Smooth muscle cell (in vitro differentiated cells): ENCODE data around the gene SPTSSB. TPM values are rescaled to one million over a fixed set of nuclear protein-coding genes. Genes with fewer than 3 reads are reported as not detected.

Experiments used
- DNase-seq: peaks from one replicate; lab custom pipeline; 2025; ENCODE audit not compliant: unreplicated experiment; lab: John Stamatoyannopoulos, UW
- H2AFZ ChIP-seq: fragments of 200-600 bp; sonication (generic); 2 replicates; pipeline ENCODE4 v1.6.0; 2016; ENCODE audit warnings: antibody characterized with exemption, low read depth, mild to moderate bottlenecking
- H3F3A ChIP-seq: fragments of 200-600 bp; sonication (generic); 2 replicates; pipeline ENCODE4 v1.6.0; 2017; ENCODE audit warnings: antibody characterized with exemption, low read depth
- H3K27ac ChIP-seq: fragments of 200-600 bp; sonication (generic); 2 replicates; pipeline ENCODE4 v1.5.1; 2016; ENCODE audit warnings: low read depth, mild to moderate bottlenecking
- H3K27me3 ChIP-seq: fragments of 200-600 bp; sonication (generic); 2 replicates; pipeline ENCODE4 v1.6.1; 2016; ENCODE audit warnings: low read depth, mild to moderate bottlenecking
- H3K36me3 ChIP-seq: fragments of 200-600 bp; sonication (generic); 2 replicates; pipeline ENCODE4 v1.5.1; 2016; ENCODE audit warnings: low read depth
- H3K4me1 ChIP-seq: fragments of 200-600 bp; sonication (generic); 2 replicates; pipeline ENCODE4 v1.5.1; 2016; ENCODE audit warnings: low read depth
- H3K4me2 ChIP-seq: fragments of 200-600 bp; sonication (generic); 2 replicates; pipeline ENCODE4 v1.6.0; 2016; ENCODE audit warnings: mild to moderate bottlenecking
- H3K4me3 ChIP-seq: fragments of 200-600 bp; sonication (generic); 2 replicates; pipeline ENCODE4 v1.5.1; 2016; ENCODE audit warnings: mild to moderate bottlenecking
- H3K79me2 ChIP-seq: fragments of 200-600 bp; sonication (generic); 2 replicates; pipeline ENCODE4 v1.6.0; 2016; ENCODE audit warnings: low read depth, mild to moderate bottlenecking
- H3K9ac ChIP-seq: fragments of 200-600 bp; sonication (generic); 2 replicates; pipeline ENCODE4 v1.6.0; 2016; ENCODE audit warnings: low read depth
- H3K9me3 ChIP-seq: fragments of 200-600 bp; sonication (generic); replicated peaks from 2 replicates; pipeline ENCODE4 v1.5.1; 2016; ENCODE audit warnings: low read depth
- H4K20me1 ChIP-seq: fragments of 200-600 bp; sonication (generic); 2 replicates; pipeline ENCODE4 v1.6.0; 2016; ENCODE audit warnings: low read depth
- WGBS: methylation state at CpG from one replicate; pipeline ENCODE4 v1.1.7; 2016; ENCODE audit warnings: low lambda C conversion rate; 5-methylcytosine and 5-hydroxymethylcytosine counted together
- polyA plus RNA-seq: library from polyadenylated mRNA; unstranded; fragments of >200 nt; fragmentation: Nextera tagmentation; extraction: Ambion mirVana; gene quantifications from 2 replicates; pipeline ENCODE4 v1.2.1, GENCODE V29; 2016
- total RNA-seq: library from RNA; depleted of rRNA; stranded (reverse); fragments of >200 nt; gene quantifications from 2 replicates; pipeline ENCODE4 v1.2.3, GENCODE V29; 2014
- TF ChIP-seq, protein P1 (sequence below): fragments of 200-600 bp; sonication (generic); IDR thresholded peaks from 2 replicates; pipeline ENCODE4 v1.5.1; 2017; ENCODE audit warnings: borderline replicate concordance, mild to moderate bottlenecking, antibody characterized with exemption; ENCODE audit not compliant: insufficient read depth, poor library complexity, severe bottlenecking

SPTSSB gene
- total and polyA plus RNA-seq, 2 experiments from 2014 or later, result 0.41 to 1.0 TPM

DNA sequence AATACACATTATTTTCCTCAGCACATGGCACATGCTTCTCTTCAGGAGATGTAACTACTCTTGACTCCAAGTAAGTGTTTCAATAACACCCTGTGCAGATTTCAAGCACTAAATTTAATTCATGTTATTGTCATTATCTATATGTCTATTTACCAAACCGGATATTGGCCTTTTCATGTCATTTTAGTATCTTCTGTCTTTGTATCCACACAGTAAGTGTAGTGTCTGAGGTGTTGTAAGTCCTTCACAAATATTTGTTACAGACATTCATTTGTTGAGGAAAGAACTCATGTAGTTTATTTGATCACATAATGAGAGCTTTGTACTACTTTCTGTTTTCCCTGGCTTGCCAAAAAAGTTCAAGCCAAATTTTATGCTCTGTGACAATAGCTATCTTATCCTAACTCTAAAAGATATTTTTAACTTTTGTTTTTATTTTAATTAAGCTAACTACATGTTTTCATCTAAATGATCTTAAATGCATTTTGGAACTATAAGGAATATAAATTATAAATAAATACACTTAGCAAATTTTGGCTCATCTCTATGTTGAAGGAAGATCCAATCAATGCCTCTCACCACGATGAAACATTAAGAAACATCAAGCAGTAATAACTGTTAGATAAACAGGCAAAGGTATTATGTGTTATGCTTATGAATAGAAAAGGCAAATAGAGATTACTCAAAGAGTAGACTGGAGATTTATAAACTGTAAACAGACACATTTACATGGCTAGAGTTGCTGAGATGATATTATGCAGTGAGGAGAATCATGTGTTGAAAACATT is 48.3 kb downstream of the SPTSSB start:
- H3K27ac ChIP-seq, result no peak overlapping the region
- no peaks in the 10 kb centered on the region for H3K36me3 ChIP-seq
- no peak overlapping the region for H3K9ac ChIP-seq
- 86% methylated on average over 2 of the region's 2 CpGs for WGBS
- H3K79me2 ChIP-seq, result no peaks in the 10 kb centered on the region
- H3K4me2 ChIP-seq, result no peak overlapping the region
- no peaks in the 10 kb centered on the region for H3K4me1 ChIP-seq
- H2AFZ ChIP-seq, result no peak overlapping the region
- TF ChIP-seq, protein P1, sequence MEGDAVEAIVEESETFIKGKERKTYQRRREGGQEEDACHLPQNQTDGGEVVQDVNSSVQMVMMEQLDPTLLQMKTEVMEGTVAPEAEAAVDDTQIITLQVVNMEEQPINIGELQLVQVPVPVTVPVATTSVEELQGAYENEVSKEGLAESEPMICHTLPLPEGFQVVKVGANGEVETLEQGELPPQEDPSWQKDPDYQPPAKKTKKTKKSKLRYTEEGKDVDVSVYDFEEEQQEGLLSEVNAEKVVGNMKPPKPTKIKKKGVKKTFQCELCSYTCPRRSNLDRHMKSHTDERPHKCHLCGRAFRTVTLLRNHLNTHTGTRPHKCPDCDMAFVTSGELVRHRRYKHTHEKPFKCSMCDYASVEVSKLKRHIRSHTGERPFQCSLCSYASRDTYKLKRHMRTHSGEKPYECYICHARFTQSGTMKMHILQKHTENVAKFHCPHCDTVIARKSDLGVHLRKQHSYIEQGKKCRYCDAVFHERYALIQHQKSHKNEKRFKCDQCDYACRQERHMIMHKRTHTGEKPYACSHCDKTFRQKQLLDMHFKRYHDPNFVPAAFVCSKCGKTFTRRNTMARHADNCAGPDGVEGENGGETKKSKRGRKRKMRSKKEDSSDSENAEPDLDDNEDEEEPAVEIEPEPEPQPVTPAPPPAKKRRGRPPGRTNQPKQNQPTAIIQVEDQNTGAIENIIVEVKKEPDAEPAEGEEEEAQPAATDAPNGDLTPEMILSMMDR, result no peak
- no peaks in the 10 kb centered on the region for H4K20me1 ChIP-seq
- no peaks in the 10 kb centered on the region for H3K27me3 ChIP-seq
- H3K4me3 ChIP-seq, result no peak overlapping the region
- DNase-seq, result no peak
- no peaks in the 10 kb centered on the region for H3F3A ChIP-seq
- H3K9me3 ChIP-seq, result no peaks in the 10 kb centered on the region

DNA sequence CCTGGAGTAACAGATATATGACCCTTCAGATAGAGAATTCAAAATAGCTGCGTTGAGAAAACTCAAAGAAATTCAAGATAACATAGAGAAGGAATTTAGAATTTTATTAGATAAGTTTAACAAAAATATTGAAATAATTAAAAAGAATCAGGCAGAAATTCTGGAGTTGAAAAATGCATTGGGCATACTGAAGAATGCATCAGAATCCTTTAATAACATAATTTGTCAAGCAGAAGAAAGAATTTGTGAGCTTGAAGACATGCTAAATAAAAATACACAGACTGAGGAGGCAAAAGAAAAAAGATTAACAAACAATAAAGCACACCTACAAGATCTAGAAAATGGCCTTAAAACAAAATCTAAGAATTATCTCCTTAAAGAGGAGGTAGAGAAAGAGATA is 50.5 kb downstream of the SPTSSB start:
- TF ChIP-seq, protein P1, result no peak
- Histone ChIP-seq H3K27ac (no peak overlapping the region), H3F3A (no peaks in the 10 kb centered on the region), H2AFZ (no peak overlapping the region), H3K9me3 (no peaks in the 10 kb centered on the region), H4K20me1 (no peaks in the 10 kb centered on the region), H3K4me2 (no peak overlapping the region), H3K27me3 (no peaks in the 10 kb centered on the region), H3K4me1 (no peaks in the 10 kb centered on the region), H3K36me3 (no peaks in the 10 kb centered on the region), H3K79me2 (no peaks in the 10 kb centered on the region), H3K9ac (no peak overlapping the region), H3K4me3 (no peak overlapping the region)
- 93% methylated on average over 1 of the region's 1 CpG for WGBS
- no peak for DNase-seq

DNA sequence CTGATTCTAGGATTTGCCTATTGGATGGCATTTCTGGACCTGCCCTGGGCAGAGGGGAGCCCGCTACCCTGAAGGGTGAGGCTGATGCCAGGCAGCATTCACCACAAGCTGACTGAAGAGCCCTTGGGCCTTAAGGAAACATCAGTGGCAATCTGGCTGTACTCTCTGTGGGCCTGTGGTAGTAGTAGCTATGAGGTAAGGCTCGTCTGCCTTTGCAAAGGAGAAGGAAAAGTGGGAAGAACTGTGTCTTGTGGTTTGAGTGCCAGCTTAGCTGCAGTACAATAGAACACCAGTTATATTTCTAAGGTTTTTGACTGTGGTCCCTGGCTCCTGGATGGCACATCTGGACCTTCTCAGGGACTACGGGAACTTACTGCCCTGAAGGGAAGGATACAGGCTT is 51.5 kb downstream of the SPTSSB start:
- TF ChIP-seq, protein P1, result no peak
- H3K79me2 ChIP-seq, result no peaks in the 10 kb centered on the region
- H3K4me3 ChIP-seq, result no peak overlapping the region
- H3K9me3 ChIP-seq, result no peaks in the 10 kb centered on the region
- H3K27me3 ChIP-seq, result no peaks in the 10 kb centered on the region
- no peaks in the 10 kb centered on the region for H3F3A ChIP-seq
- no peak for DNase-seq
- H3K27ac ChIP-seq, result no peak overlapping the region
- H2AFZ ChIP-seq, result no peak overlapping the region
- H4K20me1 ChIP-seq, result no peaks in the 10 kb centered on the region
- no peak overlapping the region for H3K4me2 ChIP-seq
- no peaks in the 10 kb centered on the region for H3K36me3 ChIP-seq
- no peaks in the 10 kb centered on the region for H3K4me1 ChIP-seq
- WGBS, result 82% methylated on average over 3 of the region's 3 CpGs
- no peak overlapping the region for H3K9ac ChIP-seq

DNA sequence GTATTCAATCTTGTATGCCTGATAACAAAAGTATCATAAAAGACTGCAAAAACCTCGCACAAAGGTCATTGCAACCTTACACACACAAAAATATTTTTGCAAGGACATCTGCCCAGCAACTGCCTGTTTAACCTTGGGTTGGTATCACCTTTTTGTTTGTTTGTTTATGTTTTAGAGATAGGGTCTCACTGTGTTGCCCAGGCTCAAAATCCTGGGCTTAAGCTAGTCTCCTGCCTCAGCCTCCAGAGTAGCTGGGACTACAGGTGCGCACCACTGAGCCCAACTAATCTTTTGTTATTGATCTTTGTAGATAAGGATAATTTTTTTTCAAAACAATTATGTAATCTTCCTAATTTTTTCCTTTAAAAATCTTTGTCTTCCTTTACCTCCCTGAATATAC is 54.2 kb downstream of the SPTSSB start:
- TF ChIP-seq, protein P1, result no peak
- DNase-seq, result no peak
- Histone ChIP-seq H3F3A (no peaks in the 10 kb centered on the region), H3K4me2 (no peak overlapping the region), H3K27me3 (no peaks in the 10 kb centered on the region), H3K9ac (no peak overlapping the region), H3K9me3 (no peaks in the 10 kb centered on the region), H3K4me1 (no peaks in the 10 kb centered on the region), H3K4me3 (no peak overlapping the region), H3K79me2 (no peaks in the 10 kb centered on the region), H2AFZ (no peak overlapping the region), H4K20me1 (no peaks in the 10 kb centered on the region), H3K36me3 (no peaks in the 10 kb centered on the region), H3K27ac (no peak overlapping the region)
- WGBS, result 100% methylated on average over 2 of the region's 2 CpGs
